GM19397 (cell line): ENCODE data around the gene SSBP3.
"Not testable (repeated sequence)": the region's sequence is repeated elsewhere in the genome, so short reads cannot be mapped to it uniquely, and the experiment has no call there.

ENCODE experiments used
- ATAC-seq: cut with Tn5 transposase; IDR thresholded peaks from one replicate; pipeline ENCODE4 v1.9.1; 2021; ENCODE audit warnings: mild to moderate bottlenecking, moderate library complexity; ENCODE audit not compliant: unreplicated experiment

Gene SSBP3

DNA sequence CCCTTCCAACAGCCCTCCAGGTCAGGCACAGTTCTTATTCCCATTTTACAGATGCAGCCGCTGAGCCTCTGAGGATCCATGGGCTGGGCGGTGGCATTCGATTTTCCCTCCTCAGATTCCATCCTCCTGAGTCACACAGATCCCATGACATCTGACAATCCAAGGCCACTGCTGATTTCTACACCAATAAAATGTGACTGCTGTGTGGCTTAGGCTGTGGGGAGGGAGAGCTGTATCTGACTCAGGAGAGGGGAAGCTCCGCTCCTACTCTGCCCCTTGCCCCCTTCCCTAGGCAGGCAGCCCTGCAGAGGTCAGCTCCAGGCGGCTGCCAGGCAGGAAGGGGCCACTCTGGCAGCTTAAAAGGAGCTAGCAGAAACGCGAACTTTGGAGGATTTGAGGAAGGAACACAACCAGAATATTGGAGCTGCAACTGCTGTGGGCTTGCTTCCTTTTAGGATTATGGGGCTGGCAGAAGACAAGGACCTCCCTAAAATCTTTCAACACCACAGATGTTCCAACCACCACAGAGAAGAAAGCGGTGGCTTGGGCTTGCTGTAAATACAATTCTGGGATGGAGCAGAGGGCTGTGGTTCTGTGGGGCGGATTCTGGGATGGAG is 156.3 kb downstream of the SSBP3 start:
- no peak for ATAC-seq

- no peak for ATAC-seq
These were observed 157.2 kb downstream of the SSBP3 start for GRCh38 chr1:54248966-54249365.

DNA sequence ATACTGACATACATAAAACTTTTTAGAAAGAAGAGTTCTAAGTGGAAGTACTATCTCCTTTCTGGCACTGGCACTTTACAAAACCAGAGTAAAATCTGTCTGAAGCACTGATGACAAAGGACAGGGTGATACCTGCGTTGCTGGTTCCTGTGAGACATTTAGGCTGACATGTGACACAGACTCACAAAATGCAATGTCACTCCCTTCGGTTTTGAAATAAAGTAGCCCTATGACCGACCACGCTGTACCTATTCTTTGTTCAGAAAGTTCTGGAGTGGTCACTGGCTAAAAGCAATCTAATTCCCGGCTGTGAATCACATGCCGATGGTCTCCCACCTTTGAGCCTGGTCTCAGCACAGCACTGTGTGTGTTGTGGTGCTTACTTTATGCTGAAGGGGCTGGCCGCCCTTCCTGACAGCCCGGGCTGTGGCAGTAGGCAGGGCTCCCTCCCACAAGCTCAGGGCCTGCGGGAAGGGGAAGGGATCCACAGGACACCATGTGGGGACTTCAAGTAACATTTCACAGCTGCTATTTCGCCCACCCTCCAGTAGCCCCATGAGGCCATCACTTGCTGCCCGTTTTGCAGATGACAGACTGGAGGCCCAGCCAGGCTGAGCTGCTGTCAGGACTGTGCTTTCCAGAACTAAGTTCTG is 158.2 kb downstream of the SSBP3 start:
- no peak for ATAC-seq

- no peak for ATAC-seq
These were observed 160.0 kb downstream of the SSBP3 start for GRCh38 chr1:54246116-54246721.

DNA sequence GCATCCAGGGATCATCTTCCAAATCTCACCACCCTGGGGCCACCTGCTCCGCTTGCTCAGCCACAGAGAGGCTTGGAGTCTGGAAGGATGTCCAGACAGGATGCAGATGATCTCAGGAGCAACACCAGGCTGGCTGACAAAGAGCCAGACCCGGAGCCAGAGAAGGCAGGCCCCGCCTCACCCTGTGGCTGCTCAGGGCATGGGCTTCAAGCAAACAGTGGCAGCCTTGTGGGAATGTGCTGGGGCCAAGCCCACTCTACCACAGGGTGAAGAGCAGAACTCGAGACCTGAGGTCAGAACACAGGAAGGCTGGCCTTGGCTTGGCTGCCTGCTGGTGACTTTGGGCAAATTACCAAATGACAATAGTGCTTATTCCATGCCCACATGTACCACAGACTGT is 160.7 kb downstream of the SSBP3 start:
- no peak for ATAC-seq

DNA sequence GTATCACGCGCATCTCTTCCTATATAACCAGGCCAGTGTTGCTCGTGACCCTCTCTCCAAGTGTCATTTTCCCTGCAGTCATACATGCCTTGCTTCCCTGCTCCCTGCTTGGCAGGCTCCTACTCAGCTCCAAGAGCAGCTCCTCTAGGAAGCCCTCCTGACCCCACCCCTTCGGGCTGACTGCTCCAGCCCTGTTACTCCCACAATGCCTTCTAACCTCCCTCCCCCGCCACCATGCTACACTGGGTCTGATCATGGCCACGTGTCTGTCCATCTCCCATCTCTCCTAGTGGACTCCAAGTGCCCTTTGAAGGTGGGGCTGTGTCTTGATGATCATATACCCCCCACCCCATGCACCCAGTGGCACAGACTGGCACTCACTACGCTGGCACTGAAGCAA is 161.5 kb downstream of the SSBP3 start:
- ATAC-seq = no peak

DNA sequence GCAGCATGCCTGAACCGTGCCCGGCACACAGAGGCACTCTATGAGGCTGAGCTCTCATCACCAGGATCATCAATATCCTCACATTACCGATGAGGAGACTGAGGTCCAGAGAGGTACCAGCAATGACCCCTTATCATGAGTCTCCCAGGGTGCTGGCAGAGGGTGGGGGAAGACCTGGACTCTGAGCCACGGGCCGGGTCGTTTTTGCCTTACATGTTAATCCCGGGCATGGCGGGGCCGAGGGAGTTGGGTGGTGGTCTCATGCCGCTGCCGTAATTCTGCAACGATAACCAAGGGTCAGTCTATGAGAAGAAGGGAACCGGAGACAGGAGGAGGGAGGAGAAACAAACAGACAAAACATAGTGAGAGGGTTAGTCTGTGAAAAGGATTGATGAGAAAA is 163.2 kb downstream of the SSBP3 start:
- no peak for ATAC-seq

- no peak for ATAC-seq
These were observed 164.8 kb downstream of the SSBP3 start for GRCh38 chr1:54241364-54241763.

DNA sequence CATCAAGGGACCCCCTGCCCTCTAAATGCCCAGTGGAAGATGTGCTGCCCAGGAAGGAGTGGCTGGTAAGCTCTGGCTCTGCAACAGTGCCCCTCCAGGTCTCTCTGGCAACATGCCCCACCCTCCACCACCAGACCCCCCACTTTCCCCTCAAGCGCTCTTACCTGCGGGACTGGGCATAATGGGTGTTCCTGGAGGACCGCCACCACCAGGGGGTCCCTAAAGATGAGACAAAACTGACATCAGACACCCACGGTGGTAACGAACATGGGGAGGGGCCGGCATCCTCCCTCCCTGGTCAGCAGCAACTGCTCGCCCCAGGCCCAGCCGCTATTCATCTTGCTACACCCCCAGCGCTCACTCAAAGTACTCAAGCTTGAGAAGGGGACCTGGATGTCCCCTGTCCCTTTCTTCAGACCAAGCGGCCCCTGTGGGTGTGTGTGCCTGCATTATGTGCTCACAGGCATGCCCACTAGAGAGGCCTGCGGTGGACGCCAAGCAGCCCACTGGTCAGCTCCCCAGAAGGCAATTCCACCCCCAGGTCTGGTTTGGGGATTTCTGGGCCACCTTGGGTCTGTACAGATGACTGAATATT is 165.4 kb downstream of the SSBP3 start:
- no peak for ATAC-seq

DNA sequence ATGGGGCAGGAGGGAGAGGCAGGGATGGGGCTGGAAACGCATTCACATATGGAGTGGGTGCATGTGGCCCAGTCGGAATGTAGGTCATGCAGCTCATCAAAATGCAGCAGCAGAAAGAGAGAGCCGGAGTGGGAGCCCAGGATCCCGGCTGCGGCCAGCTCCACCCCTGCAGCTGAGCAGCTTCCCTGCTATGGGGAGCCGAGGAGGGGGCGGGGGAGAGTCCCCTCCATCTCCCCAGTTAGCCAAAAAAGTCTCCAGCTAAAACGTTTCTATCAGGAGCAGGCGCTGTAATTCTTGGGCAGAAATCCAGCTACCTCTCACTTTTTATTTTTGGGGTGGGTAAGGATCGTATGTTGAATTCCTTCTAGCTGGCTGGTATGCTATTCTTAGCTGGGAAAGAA is 166.6 kb downstream of the SSBP3 start:
- no peak for ATAC-seq

GRCh38 chr1:54239035-54239383 is 167.2 kb downstream of the SSBP3 start:
- ATAC-seq = no peak

GRCh38 chr1:54238353-54239034 is 167.7 kb downstream of the SSBP3 start:
- no peak for ATAC-seq

DNA sequence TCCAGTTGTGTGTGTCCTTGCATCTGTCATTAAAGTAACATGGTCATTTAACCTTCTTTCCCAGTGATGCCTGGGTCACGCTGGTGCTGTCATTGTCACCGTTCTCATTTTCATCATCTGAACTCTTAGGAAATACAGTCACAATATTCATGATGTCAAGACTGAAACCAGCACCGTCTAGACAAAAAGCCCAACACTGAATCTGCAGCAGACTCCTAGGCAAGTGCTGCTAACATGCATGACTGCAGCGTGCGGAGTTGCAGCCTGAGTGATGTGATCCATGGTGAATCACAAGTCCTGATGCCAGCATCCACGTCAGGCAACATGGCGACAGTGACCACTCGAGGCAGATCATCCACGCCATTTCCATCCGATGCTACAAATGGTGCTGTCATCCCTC is 168.6 kb downstream of the SSBP3 start:
- ATAC-seq = no peak

- no peak for ATAC-seq
These were observed 171.9 kb downstream of the SSBP3 start for GRCh38 chr1:54234284-54234683.

DNA sequence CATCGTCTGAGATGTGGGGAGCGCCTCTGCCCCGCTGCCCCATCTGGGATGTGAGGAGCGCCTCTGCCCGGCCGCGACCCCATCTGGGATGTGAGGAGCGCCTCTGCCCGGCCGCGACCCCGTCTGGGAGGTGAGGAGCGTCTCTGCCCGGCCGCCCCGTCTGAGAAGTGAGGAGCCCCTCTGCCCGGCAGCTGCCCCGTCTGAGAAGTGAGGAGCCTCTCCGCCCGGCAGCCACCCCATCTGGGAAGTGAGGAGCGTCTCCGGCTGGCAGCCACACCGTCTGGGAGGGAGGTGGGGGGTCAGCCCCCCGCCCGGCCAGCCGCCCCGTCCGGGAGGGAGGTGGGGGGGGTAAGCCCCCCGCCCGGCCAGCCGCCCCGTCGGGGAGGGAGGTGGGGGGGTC is 173.0 kb downstream of the SSBP3 start:
- ATAC-seq = not testable (repeated sequence)

DNA sequence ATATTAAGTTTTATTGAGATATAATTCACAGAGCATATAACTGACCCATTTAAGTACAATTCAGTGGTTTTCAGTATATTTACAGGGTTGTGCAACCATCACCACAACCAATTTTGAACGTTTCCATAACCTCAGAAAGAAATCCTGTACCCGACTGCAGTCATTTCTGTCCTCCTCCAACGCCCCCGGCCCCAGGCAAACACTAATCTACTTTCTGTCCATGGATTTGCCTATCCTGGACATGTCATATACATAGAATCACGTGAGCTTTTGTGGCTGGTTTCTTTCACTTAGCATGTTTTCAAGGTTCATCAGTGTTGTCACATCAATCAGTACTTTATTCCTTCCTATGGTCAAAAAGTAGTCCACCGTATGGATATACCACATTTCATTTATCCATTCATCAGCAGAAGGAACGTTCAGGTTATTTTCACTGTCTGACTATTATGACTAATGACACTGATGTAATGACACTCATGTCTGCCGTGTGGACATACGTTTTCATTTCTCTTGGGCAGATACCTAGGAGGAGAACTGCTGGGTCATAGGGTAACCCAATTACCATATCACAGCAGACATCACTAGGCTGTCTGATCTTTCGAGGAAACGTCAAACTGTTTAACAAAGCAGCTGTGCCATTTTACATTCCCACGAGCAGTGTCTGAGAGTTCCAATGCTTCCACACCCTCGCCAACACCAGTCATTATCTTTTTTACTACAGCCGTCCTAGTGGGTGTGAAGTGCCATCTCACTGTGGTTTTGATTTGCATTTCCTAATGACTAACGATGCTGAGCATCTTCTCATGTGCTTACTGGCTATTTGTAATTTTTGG is 175.5 kb downstream of the SSBP3 start:
- no peak for ATAC-seq

- no peak for ATAC-seq
These were observed 176.8 kb downstream of the SSBP3 start for GRCh38 chr1:54229281-54229891.

DNA sequence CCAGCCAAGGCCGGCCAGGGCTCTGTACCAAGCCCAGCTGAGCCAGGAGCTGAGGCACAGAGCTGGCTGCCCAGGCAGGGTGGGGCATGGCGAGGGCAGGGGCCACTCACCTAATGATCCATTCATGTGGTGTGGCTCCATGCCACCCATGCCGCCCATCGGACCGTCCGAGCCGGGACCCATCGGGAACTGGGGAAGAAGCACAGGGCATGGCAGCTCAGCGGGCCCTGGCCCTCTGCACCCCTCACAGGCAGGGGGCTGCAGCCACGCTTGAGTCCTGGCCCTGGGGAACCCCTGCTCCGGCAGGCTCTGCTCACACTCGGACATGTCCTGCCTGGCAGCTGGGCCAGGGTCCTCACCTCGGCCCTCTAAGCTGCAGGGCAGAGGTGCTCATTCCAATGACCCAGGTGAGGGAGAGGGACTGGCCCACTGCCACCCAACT is 177.5 kb downstream of the SSBP3 start:
- no peak for ATAC-seq

- no peak for ATAC-seq
These were observed 178.3 kb downstream of the SSBP3 start for GRCh38 chr1:54227891-54228310.

GRCh38 chr1:54227091-54227602 is 179.0 kb downstream of the SSBP3 start:
- ATAC-seq = no peak
